IgD-negative memory B cell (primary cell): ENCODE measurements around the gene AOX1. TPM values are rescaled to one million over a fixed set of nuclear protein-coding genes. Genes with fewer than 3 reads are reported as not detected.
"Not testable (repeated sequence)": the region's sequence is repeated elsewhere in the genome, so short reads cannot be mapped to it uniquely, and the experiment has no call there.

ENCODE experiments used
- H3K27ac Mint-ChIP-seq, 3 donors: one replicate each; pipeline ENCODE4 v1.8.0; 2020 to 2022; ENCODE audit warnings: mild to moderate bottlenecking in 3 of 3, mixed read lengths in 3 of 3, moderate library complexity in 1 of 3
- H3K27me3 Mint-ChIP-seq: one replicate; pipeline ENCODE4 v1.8.0; 2021; ENCODE audit warnings: mixed read lengths
- H3K36me3 Mint-ChIP-seq: one replicate; pipeline ENCODE4 v1.8.0; 2020; ENCODE audit warnings: mild to moderate bottlenecking, mixed read lengths
- H3K4me1 Mint-ChIP-seq, 3 donors: one replicate each; pipeline ENCODE4 v1.8.0; 2020 to 2022; ENCODE audit warnings: mixed read lengths in 3 of 3, mild to moderate bottlenecking in 1 of 3
- H3K4me3 Mint-ChIP-seq, 4 donors: one replicate each; pipeline ENCODE4 v1.8.0; 2020 to 2022; ENCODE audit warnings: mild to moderate bottlenecking in 4 of 4, mixed read lengths in 4 of 4, moderate library complexity in 3 of 4
- H3K9me3 Mint-ChIP-seq, 3 donors: one replicate each; pipeline ENCODE4 v1.8.0; 2020 to 2021; ENCODE audit warnings: mixed read lengths in 3 of 3, mild to moderate bottlenecking in 1 of 3
- polyA plus RNA-seq: library from polyadenylated mRNA; unstranded; fragments of 300-500 nt; fragmentation: Illumina TruSeq; gene quantifications from one replicate; pipeline ENCODE4 v1.2.3, GENCODE V29; 2021

Gene AOX1
- polyA plus RNA-seq, 1 donor from 2014 or later = not detected

DNA sequence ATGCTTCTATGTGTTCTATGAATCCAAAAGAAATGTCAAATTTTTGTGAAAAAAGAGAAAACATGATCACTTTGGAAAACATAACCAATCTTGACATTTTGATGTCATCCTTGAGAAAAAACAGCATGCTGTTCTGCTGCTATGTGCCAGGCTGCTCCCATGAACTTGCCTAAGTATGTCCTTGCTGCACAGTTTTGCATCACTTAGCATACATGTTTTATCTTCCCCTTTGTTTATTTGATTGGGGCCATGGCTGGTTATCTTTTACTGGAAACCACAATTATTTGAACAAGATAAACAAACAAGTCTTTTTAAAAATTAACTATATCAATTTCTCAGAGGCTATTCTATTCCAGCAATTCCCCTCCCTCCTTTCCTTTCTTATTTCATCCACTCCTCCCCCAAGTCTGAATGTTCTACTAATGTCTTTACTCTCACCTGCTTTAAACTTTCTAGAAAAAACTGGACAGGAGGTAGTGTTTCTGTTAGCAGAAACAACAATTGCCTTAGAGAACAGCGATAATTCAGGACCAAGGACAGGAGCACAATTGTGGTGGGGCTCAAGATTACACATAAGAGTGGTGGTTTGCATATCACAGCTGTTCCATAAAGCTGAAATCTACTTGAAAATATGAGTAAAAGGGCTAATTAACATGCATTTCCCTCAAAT lies 6.7 kb downstream of the AOX1 start:
- no peak overlapping the region for H3K27ac Mint-ChIP-seq
- peaks cover 18% of the 10 kb centered on the region for H3K27me3 Mint-ChIP-seq
- H3K9me3 Mint-ChIP-seq = no peaks in the 10 kb centered on the region
- H3K36me3 Mint-ChIP-seq = no peaks in the 10 kb centered on the region
- peaks cover 0 to 2% (median 0%) of the 10 kb centered on the region in 3 donors for H3K4me1 Mint-ChIP-seq
- H3K4me3 Mint-ChIP-seq = no peak overlapping the region

DNA sequence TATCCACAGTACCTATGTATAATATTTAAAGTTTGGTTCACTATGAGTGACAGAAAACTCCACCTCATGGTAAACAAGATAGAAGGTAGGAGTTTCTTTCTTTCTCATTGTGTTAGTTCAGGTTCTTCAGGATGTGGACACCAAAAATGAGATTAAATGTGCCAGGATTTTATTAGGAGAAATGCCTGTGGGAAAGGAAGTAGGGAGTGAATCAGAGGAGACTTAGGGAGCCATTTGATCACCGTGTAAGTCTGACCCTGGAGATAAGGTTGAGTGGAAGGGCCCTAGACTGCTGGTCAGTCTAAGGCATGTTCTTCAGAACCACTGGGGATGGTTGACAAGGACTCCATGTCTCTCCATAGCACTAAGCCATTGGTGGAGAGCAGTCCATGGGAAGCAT lies 8.1 kb downstream of the AOX1 start:
- H3K36me3 Mint-ChIP-seq = no peaks in the 10 kb centered on the region
- H3K27ac Mint-ChIP-seq = no peak overlapping the region
- H3K27me3 Mint-ChIP-seq = peaks cover 18% of the 10 kb centered on the region
- H3K9me3 Mint-ChIP-seq = no peaks in the 10 kb centered on the region
- no peaks in the 10 kb centered on the region for H3K4me1 Mint-ChIP-seq
- no peak overlapping the region for H3K4me3 Mint-ChIP-seq

DNA sequence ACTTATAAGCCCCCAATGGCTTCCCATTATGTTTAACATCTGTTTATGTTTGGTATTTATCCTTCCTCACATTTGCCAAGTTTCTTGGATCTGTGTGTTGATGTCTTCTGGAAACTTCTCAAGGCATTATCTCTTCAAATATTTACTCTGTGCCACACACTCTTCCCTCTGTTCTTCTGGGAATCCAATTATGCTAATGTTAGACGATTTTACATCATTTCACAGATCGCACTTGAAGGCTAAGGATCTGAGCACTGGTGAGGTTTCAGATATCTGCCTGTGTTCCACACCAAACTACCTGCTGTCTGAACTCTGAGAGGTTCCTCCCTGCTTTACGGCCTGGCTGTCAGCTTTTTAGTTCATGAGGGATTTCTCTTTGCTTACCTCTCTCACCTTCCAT lies 10.1 kb downstream of the AOX1 start:
- H3K4me1 Mint-ChIP-seq = no peaks in the 10 kb centered on the region
- no peaks in the 10 kb centered on the region for H3K9me3 Mint-ChIP-seq
- no peak overlapping the region for H3K4me3 Mint-ChIP-seq
- no peaks in the 10 kb centered on the region for H3K36me3 Mint-ChIP-seq
- no peak overlapping the region for H3K27ac Mint-ChIP-seq
- H3K27me3 Mint-ChIP-seq = peaks cover 12% of the 10 kb centered on the region

DNA sequence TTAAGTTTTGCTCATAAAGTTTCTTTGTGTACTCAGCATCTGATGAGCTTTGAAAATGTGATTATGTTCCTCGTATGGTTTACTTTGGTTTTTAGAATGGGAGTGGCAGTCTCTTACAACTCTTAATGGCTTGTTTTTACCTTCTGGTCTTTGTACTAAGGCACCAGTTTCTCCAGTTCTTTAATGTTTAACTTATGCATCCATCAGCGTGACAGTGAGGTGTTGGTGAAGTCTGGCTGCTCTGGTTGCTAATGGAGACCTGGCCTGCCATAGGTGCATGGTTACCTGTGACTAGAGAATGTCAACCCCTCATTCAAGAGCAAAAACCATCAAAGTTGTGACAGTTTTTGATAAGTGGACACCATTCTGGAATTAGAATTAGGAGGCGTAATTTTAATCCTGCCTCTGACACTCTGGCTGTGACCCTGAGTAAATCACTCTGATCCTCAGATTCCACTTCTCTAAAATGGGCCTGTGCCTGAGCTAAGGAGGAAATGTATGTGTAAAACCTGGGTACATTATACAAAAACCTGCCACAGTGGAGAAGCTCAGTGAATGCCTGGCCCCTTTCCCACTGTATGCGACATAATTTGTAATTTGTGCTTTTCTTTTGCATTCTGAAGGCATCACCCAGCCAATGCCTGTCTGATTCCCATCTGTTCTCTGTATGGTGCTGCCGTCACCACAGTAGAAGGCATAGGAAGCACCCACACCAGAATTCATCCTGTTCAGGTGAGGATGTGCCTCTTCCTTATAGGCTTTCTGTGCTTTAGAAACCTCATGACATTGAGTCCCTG lies 11.2 kb downstream of the AOX1 start:
- Mint-ChIP-seq H3K9me3 (no peaks in the 10 kb centered on the region), H3K4me3 (no peak overlapping the region), H3K27ac (no peak overlapping the region), H3K36me3 (no peaks in the 10 kb centered on the region), H3K4me1 (no peaks in the 10 kb centered on the region), H3K27me3 (peaks cover 10% of the 10 kb centered on the region)

DNA sequence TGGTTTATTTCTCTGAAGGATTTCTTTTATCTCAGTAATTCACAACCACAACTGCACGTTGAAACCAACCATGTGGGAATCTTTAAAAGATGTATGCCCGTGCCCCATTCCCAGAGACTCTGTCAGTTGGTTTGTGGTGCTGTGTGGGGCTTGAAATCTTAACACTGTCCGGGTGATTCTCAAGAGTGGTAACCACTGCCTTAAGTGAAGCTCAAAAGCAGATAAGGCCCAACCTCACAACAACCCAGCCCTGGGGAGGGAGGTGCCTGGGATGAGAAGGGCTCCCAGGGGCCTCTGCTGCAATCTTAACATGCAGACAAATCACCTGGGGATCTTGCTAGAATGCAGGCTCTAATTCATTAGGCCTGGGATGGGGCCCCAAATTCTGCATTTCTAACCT lies 13.4 kb downstream of the AOX1 start:
- Mint-ChIP-seq H3K9me3 (peaks cover 0 to 2% (median 0%) of the 10 kb centered on the region in 3 donors), H3K4me1 (no peaks in the 10 kb centered on the region), H3K27me3 (peaks cover 3% of the 10 kb centered on the region), H3K27ac (no peak overlapping the region), H3K4me3 (no peak overlapping the region), H3K36me3 (no peaks in the 10 kb centered on the region)

DNA sequence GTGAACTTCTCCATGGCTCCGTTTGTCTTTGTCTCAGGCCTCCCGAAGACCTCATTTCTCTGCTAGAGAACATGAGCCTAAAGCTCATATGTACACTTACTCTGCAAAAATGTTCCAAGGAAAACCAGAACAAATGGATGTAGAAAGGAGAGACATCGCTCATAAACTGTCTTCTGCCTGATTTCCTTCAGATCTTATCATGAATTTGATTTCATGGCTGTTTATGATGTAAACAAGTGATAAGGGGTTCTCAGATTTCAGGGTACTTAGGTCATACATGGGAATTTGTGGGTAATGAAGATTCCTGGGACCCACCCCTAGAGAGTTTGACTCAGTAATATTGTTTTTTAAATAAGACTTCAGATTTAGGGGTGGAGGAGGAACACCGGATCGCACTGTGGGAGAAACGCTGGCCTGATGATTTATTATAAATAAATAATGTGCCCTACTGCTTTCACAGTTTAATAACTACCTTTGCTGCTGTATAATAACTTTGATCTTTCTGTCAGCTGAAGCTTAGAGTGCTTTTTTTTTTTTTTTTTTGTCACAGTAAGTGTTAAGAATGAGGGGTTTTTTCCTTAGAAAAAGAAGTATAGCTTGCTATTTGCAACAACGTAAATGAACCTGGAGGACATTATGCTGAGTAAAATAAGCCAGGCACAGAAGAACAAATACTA lies 14.9 kb downstream of the AOX1 start:
- no peaks in the 10 kb centered on the region for H3K36me3 Mint-ChIP-seq
- H3K4me3 Mint-ChIP-seq = no peak overlapping the region
- H3K27ac Mint-ChIP-seq = no peak overlapping the region
- H3K27me3 Mint-ChIP-seq = peaks cover 5% of the 10 kb centered on the region
- no peaks in the 10 kb centered on the region for H3K4me1 Mint-ChIP-seq
- peaks cover 0 to 2% (median 0%) of the 10 kb centered on the region in 3 donors for H3K9me3 Mint-ChIP-seq

DNA sequence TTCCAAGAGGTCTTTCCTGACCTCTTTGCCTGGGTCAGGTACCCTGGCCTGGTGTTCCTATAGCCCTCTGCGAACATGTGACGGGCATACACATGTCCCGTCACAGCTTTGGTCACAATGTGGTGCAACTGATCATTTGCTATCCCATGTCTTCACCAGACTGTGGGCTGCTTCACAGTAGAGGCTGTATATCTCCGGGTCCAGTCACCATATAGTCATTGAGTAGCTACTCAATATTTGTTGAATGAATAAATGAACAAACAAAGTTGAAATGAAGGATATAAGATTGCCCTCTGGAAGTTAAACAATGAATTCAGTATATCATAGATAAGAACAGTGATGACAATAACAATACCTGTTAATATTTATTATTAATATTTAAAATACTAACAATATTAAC lies 16.8 kb downstream of the AOX1 start:
- H3K27me3 Mint-ChIP-seq = peaks cover 13% of the 10 kb centered on the region
- no peak overlapping the region for H3K27ac Mint-ChIP-seq
- no peaks in the 10 kb centered on the region for H3K4me1 Mint-ChIP-seq
- no peak overlapping the region for H3K4me3 Mint-ChIP-seq
- peaks cover 0 to 2% (median under 1%) of the 10 kb centered on the region in 3 donors for H3K9me3 Mint-ChIP-seq
- H3K36me3 Mint-ChIP-seq = no peaks in the 10 kb centered on the region

DNA sequence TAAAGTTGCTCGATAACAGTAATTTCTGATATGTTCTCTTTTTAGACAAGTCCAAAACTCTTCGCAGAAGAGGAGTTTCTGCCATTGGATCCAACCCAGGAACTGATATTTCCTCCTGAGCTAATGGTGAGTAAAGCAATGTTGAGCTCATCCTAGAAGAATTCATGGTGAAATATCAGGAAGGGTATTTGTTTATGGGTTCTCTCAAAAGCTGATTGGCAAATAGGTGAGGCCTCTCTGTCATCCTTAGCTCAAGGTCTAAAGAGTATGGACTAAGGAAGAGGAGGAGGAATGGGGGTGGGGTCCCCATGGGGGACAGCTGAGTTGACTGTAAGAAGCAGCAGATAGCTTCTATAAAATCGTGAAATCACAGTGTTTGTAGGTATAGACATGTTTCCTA lies 18.2 kb downstream of the AOX1 start:
- H3K27ac Mint-ChIP-seq = no peak overlapping the region
- H3K4me3 Mint-ChIP-seq = no peak overlapping the region
- peaks cover 0 to 2% (median 0%) of the 10 kb centered on the region in 3 donors for H3K4me1 Mint-ChIP-seq
- peaks cover 18% of the 10 kb centered on the region for H3K27me3 Mint-ChIP-seq
- peaks cover 0 to 2% (median 2%) of the 10 kb centered on the region in 3 donors for H3K9me3 Mint-ChIP-seq
- H3K36me3 Mint-ChIP-seq = no peaks in the 10 kb centered on the region

DNA sequence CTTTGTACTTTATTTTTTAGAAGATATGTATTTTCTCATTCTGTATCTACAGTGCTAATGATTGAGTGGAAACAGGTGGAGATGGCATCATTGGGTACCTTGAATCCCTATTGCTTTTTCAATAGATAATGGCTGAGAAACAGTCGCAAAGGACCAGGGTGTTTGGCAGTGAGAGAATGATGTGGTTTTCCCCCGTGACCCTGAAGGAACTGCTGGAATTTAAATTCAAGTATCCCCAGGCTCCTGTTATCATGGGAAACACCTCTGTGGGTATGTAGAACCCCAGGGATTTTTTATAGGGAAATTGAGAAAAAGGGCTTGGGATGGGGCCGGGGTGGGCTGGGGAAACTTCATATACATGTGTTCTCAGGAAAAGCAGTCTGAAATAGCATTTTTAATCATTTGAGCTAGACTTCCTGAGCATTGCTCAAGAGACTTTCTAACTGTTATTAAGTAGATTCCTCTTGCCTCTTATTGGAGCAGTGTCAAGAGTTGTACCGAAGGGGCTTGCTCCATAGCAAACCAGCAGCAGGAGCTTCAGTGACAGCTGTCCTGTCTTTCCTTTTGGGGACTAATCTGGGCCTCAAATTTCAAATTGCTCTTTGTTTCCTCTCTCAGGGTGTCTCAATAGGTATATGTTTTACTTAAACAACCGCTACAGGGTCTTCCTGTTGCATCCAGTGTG lies 18.9 kb downstream of the AOX1 start:
- H3K4me1 Mint-ChIP-seq = peaks cover 0 to 3% (median 0%) of the 10 kb centered on the region in 3 donors
- peaks cover 0 to 2% (median 2%) of the 10 kb centered on the region in 3 donors for H3K9me3 Mint-ChIP-seq
- H3K27ac Mint-ChIP-seq = no peak overlapping the region
- H3K27me3 Mint-ChIP-seq = peaks cover 18% of the 10 kb centered on the region
- H3K36me3 Mint-ChIP-seq = no peaks in the 10 kb centered on the region
- H3K4me3 Mint-ChIP-seq = no peak overlapping the region

DNA sequence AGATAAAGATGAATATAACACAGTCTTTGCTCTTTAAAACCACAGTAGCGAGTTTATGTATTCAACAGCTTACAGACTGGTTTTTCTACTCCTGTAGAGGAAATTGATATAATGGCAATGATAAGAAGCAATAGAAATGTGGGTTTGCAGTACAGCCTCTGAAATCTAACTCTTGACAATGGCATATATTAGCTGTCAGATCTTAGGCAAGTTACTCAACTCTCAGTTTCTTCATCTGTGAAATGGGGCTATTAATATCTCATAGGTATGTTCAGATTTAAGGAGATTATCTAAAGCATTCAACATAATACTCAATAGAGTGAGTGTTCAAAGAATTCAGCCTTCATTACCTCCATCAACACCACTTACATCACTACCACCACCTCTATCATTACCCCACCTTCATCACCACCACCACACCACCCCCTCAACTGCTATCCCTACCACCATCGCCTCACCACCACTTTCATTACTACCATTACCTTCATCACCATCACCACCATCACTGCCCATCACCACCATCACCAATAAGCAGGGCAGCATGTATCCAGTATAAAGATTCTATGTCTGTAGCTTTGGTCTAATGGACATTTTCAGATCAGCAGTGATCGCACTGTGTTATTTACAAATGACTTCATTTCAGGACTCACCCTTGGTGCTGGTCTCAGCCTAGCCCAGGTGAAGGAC lies 22.7 kb downstream of the AOX1 start:
- H3K36me3 Mint-ChIP-seq = no peaks in the 10 kb centered on the region
- H3K4me3 Mint-ChIP-seq = no peak overlapping the region
- H3K9me3 Mint-ChIP-seq = peaks cover 0 to 2% (median 2%) of the 10 kb centered on the region in 3 donors
- peaks cover 20% of the 10 kb centered on the region for H3K27me3 Mint-ChIP-seq
- H3K4me1 Mint-ChIP-seq = peaks cover 0 to 3% (median 0%) of the 10 kb centered on the region in 3 donors
- no peak overlapping the region for H3K27ac Mint-ChIP-seq

DNA sequence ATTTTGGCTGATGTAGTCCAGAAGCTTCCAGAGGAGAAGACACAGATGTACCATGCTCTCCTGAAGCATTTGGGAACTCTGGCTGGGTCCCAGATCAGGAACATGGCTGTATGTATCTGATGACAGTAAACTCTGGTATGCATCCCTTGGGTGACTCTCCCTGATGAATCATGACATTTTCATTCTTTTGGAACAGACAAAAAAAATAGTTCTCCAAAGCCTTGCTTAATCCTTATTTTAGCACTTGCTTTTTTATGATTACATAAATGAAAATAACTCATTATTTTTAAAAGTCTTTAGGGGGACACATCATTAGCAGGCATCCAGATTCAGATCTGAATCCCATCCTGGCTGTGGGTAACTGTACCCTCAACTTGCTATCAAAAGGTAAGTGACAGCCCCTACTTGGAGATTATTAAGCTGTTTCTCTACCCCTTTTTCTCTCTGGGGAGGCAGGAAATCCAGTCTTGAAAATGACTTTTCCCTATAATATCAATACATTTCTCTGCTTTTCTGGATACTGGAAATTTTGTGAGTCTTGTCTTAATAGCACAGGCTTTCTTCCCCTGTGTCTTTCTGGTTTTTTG lies 23.3 kb downstream of the AOX1 start:
- Mint-ChIP-seq H3K27ac (no peak overlapping the region), H3K4me3 (no peak overlapping the region), H3K4me1 (peaks cover 0 to 3% (median 0%) of the 10 kb centered on the region in 3 donors), H3K36me3 (no peaks in the 10 kb centered on the region), H3K9me3 (peaks cover 0 to 2% (median 0%) of the 10 kb centered on the region in 3 donors), H3K27me3 (peaks cover 20% of the 10 kb centered on the region)

DNA sequence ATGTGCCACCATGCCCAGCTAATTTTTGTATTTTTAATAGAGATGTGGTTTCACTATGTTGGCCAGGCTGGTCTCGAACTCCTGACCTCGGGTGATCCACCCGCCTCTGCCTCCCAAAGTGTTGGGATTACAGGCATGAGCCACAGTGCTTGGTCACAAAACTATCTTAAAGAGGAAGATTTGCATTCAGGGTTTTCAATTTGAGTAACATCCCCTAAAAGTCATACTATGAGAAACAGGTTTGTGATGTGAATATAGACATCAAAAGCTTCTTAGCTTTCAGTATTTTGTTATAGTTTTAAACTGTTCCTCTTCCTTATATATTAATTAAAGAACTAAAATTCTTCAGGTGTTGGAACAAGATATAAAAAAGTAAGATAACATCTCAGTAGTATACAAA lies 24.4 kb downstream of the AOX1 start:
- not testable (repeated sequence) for H3K36me3 Mint-ChIP-seq, H3K4me1 Mint-ChIP-seq, H3K4me3 Mint-ChIP-seq, H3K27ac Mint-ChIP-seq, H3K9me3 Mint-ChIP-seq
- peaks cover 17% of the 10 kb centered on the region for H3K27me3 Mint-ChIP-seq

DNA sequence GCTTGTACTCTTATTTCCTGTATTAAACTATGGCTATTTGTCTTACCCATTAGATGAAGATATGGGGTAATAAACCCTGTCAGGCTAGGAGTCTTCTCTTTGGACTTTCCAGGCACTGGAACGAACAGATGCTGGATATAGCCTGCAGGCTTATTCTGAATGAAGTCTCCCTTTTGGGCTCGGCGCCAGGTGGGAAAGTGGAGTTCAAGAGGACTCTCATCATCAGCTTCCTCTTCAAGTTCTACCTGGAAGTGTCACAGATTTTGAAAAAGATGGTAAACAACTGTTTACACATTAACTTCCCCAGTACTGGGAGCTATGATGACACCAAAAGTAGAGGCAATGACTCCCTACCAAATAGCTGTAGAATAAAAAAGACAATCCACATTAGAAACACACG lies 27.9 kb downstream of the AOX1 start:
- Mint-ChIP-seq H3K27me3 (peaks cover 8% of the 10 kb centered on the region), H3K27ac (no peak overlapping the region), H3K36me3 (no peaks in the 10 kb centered on the region), H3K9me3 (no peaks in the 10 kb centered on the region), H3K4me1 (peaks cover 0 to 6% (median 1%) of the 10 kb centered on the region in 3 donors), H3K4me3 (no peak overlapping the region)

DNA sequence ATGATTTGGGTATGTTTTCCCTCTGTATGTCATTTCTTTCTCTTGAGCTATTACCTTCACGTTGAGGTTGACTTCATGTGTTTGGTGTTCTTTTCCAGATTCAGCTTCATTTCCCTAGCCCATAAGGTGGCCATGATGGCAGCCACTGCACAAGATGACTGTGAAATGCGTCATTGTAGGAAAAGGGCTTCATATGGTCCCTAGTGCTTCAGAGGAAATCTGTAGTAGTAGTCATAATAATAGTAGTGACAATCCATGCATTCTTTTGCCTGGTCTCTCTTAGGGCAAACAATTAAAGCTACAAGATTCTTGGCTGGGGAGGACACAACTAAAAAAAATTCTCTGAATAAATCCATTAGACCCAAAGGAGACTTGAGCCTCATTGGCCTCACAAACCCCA lies 28.4 kb downstream of the AOX1 start:
- no peaks in the 10 kb centered on the region for H3K9me3 Mint-ChIP-seq
- no peaks in the 10 kb centered on the region for H3K36me3 Mint-ChIP-seq
- no peak overlapping the region for H3K27ac Mint-ChIP-seq
- H3K27me3 Mint-ChIP-seq = peaks cover 8% of the 10 kb centered on the region
- H3K4me3 Mint-ChIP-seq = no peak overlapping the region
- H3K4me1 Mint-ChIP-seq = peaks cover 0 to 6% (median 1%) of the 10 kb centered on the region in 3 donors
